Caki2 (cell line): ENCODE results near the gene FAM83F. TPM values are rescaled to one million over a fixed set of nuclear protein-coding genes. Genes with fewer than 3 reads are reported as not detected.
"Not testable (repeated sequence)": the region's sequence is repeated elsewhere in the genome, so short reads cannot be mapped to it uniquely, and the experiment has no call there.

Experiments
- DNase-seq: peaks from one replicate; pipeline ENCODE4 v3.0.0-alpha.2; 2015; ENCODE audit warnings: low read depth
- in situ Hi-C: cut with HindIII; loops from 2 replicates; pipeline ENCODE4 v1.10.0; 2016; ENCODE audit warnings: low sequenced_read_pairs, low pct_unique_long_range_greater_than_20kb, mixed read lengths
- total RNA-seq: library from RNA; depleted of rRNA; stranded (reverse); fragments of >200 nt; shearing (Covaris generic); gene quantifications from 2 replicates; pipeline ENCODE4 v1.2.3, GENCODE V29; 2014; ENCODE audit warnings: low replicate concordance; rRNA removed

Gene FAM83F
- not detected in 2 replicates for total RNA-seq

- in situ Hi-C loops: no loop called here
- no peak for DNase-seq
Measured at GRCh38 chr22:39994566-39995392, at the start of gene FAM83F. Gene FAM83F (plus strand): TSS chr22:39994954. CDS start chr22:39995043, 89 bp downstream.

- in situ Hi-C loops: no loop called here
- DNase-seq: no peak
Measured at GRCh38 chr22:39946126-39946502, 48.6 kb upstream of the FAM83F start.

- in situ Hi-C loops: no loop called here
- no peak for DNase-seq
Measured at GRCh38 chr22:39946503-39947219, 48.1 kb upstream of the FAM83F start.

GRCh38 chr22:39947220-39948216, 47.2 kb upstream of the FAM83F start:
- no peak for DNase-seq
- in situ Hi-C loops: no loop called here

GRCh38 chr22:39949964-39950737, 44.6 kb upstream of the FAM83F start:
- no peak for DNase-seq
- in situ Hi-C loops: no loop called here

GRCh38 chr22:39951603-39952293, 43.0 kb upstream of the FAM83F start:
- in situ Hi-C loops, DNase-seq: not testable (repeated sequence)

GRCh38 chr22:39952347-39952746, 42.4 kb upstream of the FAM83F start:
- no peak for DNase-seq
- in situ Hi-C loops: no loop called here

GRCh38 chr22:39953101-39953500, 41.7 kb upstream of the FAM83F start:
- in situ Hi-C loops: no loop called here
- DNase-seq: no peak

GRCh38 chr22:39954584-39955055, 40.1 kb upstream of the FAM83F start:
- DNase-seq: no peak
- in situ Hi-C loops: no loop called here

GRCh38 chr22:39955675-39956074, 39.1 kb upstream of the FAM83F start:
- in situ Hi-C loops: no loop called here
- DNase-seq: no peak

- DNase-seq: no peak
- in situ Hi-C loops: no loop called here
Measured at GRCh38 chr22:39956932-39957664, 37.7 kb upstream of the FAM83F start.

GRCh38 chr22:39958009-39958711, 36.6 kb upstream of the FAM83F start:
- DNase-seq: no peak
- in situ Hi-C loops: no loop called here

GRCh38 chr22:39958949-39959639, 35.7 kb upstream of the FAM83F start:
- in situ Hi-C loops: no loop called here
- DNase-seq: no peak

GRCh38 chr22:39959640-39960447, 34.9 kb upstream of the FAM83F start, which contains the start of gene TMA7B:
Gene TMA7B (plus strand): TSS chr22:39960397. CDS start chr22:39964375, 3,978 bp downstream.
- peak; percentile 34 for DNase-seq
- in situ Hi-C loops: no loop called here
